Adipocyte (in vitro differentiated cells): ENCODE measurements around the gene CAMTA1.
"Not testable (repeated sequence)": the region's sequence is repeated elsewhere in the genome, so short reads cannot be mapped to it uniquely, and the experiment has no call there.

Experiments
- DNase-seq: peaks from one replicate; pipeline ENCODE4 v3.0.0-alpha.2; 2015; ENCODE audit warnings: low read depth
- H3K27me3 ChIP-seq: replicated peaks from 2 replicates; pipeline ENCODE4 v1.7.0; 2013; ENCODE audit warnings: mild to moderate bottlenecking, low read length, moderate library complexity; ENCODE audit not compliant: control insufficient read depth, insufficient read depth
- H3K36me3 ChIP-seq: 2 replicates; pipeline ENCODE4 v1.7.0; 2013; ENCODE audit warnings: low read length, mild to moderate bottlenecking, moderate library complexity; ENCODE audit not compliant: control insufficient read depth, insufficient read depth, severe bottlenecking
- H3K4me1 ChIP-seq: 2 replicates; pipeline ENCODE4 v1.7.0; 2013; ENCODE audit warnings: mild to moderate bottlenecking, low read length, moderate library complexity; ENCODE audit not compliant: control insufficient read depth, insufficient read depth
- H3K4me3 ChIP-seq: 2 replicates; pipeline ENCODE4 v1.7.0; 2013; ENCODE audit warnings: mild to moderate bottlenecking, low read length, moderate library complexity
- H3K9ac ChIP-seq: 2 replicates; pipeline ENCODE4 v1.7.0; 2013; ENCODE audit warnings: mild to moderate bottlenecking, low read length, moderate library complexity
- H3K9me3 ChIP-seq: 2 replicates; pipeline ENCODE4 v1.7.0; 2013; ENCODE audit warnings: mild to moderate bottlenecking, low read length, moderate library complexity; ENCODE audit not compliant: control insufficient read depth

CAMTA1 gene

DNA sequence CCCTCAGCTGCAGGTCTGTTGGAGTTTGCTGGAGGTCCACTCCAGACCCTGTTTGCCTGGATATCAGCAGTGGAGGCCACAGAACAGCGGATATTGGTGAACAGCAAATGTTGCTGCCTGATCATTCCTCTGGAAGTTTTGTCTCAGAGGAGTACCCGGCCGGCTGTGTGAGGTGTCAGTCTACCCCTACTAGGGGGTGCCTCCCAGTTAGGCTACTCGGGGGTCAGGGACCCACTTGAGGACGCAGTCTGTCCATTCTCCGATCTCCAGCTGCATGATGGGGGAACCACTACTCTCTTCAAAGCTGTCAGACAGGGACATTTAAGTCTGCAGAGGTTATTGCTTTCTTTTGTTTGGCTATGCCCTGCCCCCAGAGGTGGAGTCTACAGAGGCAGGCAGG lies 819.7 kb downstream of the CAMTA1 start:
- not testable (repeated sequence) for H3K4me1 ChIP-seq, H3K4me3 ChIP-seq, H3K9me3 ChIP-seq, H3K36me3 ChIP-seq, DNase-seq, H3K9ac ChIP-seq
- H3K27me3 ChIP-seq: peaks cover 25% of the 10 kb centered on the region

DNA sequence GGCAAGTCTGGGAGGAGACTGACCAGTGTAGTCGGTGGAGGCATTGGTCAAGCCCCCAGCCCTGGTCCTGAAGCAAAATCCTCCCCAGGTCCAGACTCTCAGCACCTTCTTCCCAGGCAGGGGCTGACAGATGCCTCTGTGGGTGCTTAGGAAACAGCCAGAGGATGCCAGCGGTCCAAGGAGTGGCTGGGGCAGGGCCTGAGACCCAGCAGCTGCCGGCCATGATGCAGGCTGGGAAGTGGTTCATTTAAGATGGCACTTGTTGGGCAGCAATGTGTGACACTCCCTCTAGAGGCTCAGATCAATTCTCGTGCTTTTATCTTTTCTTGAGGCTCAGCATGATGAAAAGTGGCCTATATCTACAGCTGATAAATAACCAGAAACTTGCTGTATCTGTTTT lies 820.8 kb downstream of the CAMTA1 start:
- no peak for DNase-seq
- Histone ChIP-seq H3K4me1 (no peaks in the 10 kb centered on the region), H3K36me3 (no peaks in the 10 kb centered on the region), H3K9ac (no peak overlapping the region), H3K9me3 (peaks cover 3% of the 10 kb centered on the region), H3K27me3 (peaks cover 30% of the 10 kb centered on the region), H3K4me3 (no peak overlapping the region)

DNA sequence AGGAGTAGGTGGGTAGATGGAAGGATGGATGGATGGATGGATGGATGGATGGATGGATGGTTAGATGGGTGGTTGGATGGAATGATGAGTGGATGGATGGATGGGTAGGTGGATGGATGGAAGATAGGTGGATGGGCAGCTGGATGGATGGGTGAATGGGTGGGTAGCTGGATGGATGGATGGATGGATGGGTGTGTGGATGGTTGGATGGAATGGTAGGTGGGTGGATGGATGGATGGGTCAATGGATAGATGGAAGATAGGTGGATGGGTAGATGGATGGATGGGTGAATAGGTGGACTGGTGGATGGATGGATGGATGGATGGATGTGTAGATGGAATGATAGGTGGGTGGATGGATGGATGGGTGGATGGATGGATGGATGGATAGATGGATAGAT lies 821.8 kb downstream of the CAMTA1 start:
- peaks cover 37% of the 10 kb centered on the region for H3K27me3 ChIP-seq
- H3K9me3 ChIP-seq: peaks cover 7% of the 10 kb centered on the region
- H3K4me3 ChIP-seq: no peak overlapping the region
- H3K4me1 ChIP-seq: no peaks in the 10 kb centered on the region
- DNase-seq: no peak
- no peak overlapping the region for H3K9ac ChIP-seq
- no peaks in the 10 kb centered on the region for H3K36me3 ChIP-seq

DNA sequence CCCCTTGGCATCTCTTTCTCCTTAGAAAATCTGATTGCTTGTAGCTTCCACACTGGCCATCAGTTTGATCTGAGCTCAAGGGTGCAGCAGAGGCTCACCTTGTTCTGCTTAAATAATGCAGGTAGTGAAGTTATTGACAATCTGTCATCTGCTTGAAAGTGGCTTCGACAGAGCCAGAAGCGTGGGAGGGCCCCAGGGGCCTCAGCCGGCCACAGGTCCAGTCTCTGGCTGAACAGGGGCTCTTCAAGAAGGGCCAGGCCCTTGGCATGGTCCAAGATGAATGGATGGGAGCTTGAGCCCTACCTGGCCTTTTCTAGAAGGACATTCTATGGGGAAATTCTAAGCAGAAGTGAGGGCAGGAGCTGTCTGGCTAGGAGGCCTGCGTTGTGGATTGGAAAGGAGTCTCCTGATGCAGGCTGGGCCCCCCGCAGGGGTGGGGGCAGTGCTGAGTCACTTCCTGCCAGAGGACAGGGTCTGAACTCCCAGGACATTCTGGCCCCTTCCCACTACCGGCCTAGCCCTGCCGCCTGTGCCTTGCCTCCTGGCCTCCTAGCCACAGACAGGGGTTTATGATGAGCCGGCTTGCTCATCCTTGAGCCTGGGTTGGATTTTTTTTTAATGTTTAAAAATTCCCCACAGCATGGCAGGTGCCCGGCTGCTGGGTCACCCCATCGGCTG lies 823.5 kb downstream of the CAMTA1 start:
- H3K4me1 ChIP-seq: no peaks in the 10 kb centered on the region
- H3K27me3 ChIP-seq: peaks cover 37% of the 10 kb centered on the region
- DNase-seq: no peak
- peaks cover 8% of the 10 kb centered on the region for H3K9me3 ChIP-seq
- H3K9ac ChIP-seq: no peak overlapping the region
- H3K36me3 ChIP-seq: no peaks in the 10 kb centered on the region
- H3K4me3 ChIP-seq: no peak overlapping the region

DNA sequence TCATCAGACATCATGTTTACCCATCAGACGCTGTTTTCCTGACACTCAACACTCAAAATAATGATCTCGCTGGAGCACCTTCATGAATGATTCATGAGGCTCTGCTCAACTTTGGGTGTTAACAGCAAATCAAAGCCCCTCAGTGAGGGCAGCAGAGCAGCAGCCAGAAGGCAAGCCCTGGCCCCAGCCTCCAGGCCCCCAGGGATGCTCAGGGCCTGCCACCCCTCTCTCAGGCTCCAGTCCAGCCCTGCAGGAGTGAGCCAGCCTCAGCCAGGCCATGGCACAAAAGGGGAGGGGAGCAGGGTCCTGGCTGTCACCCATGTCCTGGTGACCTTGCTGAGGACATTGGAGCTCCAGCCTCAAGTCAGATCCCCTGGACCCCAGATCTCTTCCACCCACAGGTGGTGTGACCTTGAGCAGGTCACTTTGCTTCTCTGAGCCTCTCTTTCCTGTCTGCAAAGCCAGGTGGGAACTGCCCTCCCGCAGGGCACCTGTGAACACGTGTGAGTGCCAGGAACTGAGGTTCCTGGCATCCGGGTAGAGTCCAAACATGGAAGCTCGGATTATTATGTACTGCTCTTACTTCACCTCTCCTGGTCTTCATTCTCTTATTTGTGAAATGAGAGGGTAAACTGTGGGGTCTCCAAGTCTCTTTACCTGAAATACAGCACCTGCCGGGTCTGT lies 824.2 kb downstream of the CAMTA1 start:
- no peaks in the 10 kb centered on the region for H3K36me3 ChIP-seq
- no peak for DNase-seq
- peaks cover 8% of the 10 kb centered on the region for H3K9me3 ChIP-seq
- H3K9ac ChIP-seq: no peak overlapping the region
- H3K4me1 ChIP-seq: no peaks in the 10 kb centered on the region
- H3K27me3 ChIP-seq: peaks cover 37% of the 10 kb centered on the region
- H3K4me3 ChIP-seq: no peak overlapping the region

DNA sequence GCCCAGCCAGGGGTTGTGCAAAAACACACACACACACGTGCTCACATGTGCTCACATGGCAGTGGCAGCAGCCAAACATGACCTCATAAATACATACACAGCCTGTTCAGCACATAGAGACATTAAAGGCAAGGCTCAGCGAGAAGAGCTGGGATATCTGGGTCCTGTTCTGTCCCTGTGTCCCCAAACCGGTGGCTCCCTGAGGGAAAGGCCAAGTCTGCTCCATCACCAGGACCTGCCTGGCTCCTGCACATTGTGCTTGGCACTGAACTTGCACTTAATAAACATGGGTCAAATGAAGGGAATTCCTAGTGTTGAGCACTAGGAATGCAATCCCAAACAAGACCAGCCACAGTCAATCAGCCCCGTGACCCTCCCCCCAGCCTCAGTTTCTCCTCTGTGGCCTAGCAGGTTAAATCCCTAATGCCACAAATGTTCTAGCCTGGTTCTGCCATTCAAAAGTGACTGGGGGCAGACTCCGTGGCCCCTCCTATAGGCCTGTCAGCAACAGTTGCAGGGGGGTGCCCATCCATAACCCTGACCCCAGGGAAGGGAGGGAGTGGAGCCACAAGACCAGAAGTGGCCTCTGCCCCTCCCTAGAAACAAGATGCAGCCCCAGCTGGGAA lies 825.0 kb downstream of the CAMTA1 start:
- Histone ChIP-seq H3K4me1 (no peaks in the 10 kb centered on the region), H3K27me3 (peaks cover 37% of the 10 kb centered on the region), H3K9ac (no peak overlapping the region), H3K36me3 (no peaks in the 10 kb centered on the region), H3K4me3 (no peak overlapping the region), H3K9me3 (peaks cover 8% of the 10 kb centered on the region)
- DNase-seq: no peak

DNA sequence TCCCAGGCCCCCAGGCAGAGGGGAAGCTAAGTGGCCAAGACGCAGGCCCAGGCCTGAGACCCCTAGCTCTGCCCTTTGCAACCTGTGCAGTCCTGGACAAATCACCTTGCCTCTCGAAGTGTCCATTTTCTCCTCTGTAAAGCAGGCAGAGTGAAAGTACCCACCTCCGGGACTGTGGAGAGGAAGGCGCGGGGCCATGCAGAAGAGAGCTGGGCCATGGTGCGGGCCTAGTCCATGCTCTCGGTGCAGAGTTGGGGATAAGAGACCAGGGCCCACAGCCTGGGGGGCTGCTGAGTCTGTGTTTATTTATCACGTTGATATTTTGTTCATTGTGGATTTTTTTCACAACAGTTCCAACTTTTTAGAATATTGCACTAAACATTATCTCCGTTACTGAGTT lies 825.7 kb downstream of the CAMTA1 start:
- peaks cover 8% of the 10 kb centered on the region for H3K9me3 ChIP-seq
- no peaks in the 10 kb centered on the region for H3K36me3 ChIP-seq
- H3K9ac ChIP-seq: no peak overlapping the region
- H3K4me3 ChIP-seq: no peak overlapping the region
- no peaks in the 10 kb centered on the region for H3K4me1 ChIP-seq
- DNase-seq: no peak
- H3K27me3 ChIP-seq: peaks cover 37% of the 10 kb centered on the region

DNA sequence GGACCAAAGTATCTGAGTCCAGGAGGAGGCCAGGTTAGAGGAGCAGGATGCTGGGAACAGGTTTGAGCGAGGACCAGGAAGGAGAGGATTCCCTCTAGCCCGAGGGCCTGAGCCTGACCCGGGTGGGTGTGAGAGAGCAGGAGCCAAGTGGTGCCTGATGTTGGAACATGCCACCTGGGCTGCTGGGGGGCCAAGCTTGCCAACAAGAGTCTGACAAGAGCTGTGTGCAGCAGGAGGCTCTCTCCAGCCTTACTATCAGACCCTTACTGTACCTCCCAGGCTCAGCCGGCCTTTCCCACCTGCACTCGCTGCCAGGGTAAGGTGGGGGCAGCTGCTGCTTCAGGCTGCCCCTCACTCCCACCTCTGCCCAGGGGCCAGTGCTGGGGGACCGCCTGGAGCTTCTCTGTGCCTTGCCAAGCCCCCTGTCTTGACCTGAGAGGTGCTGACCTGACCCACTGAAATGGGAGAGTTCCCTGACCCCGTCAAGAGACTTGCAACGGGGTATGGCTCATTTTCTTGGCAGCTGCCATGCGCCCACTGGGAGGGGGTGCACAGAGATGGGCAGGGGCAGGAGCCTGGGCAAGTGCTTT lies 826.3 kb downstream of the CAMTA1 start:
- Histone ChIP-seq H3K4me3 (no peak overlapping the region), H3K36me3 (no peaks in the 10 kb centered on the region), H3K9me3 (peaks cover 5% of the 10 kb centered on the region), H3K27me3 (peaks cover 37% of the 10 kb centered on the region), H3K4me1 (no peaks in the 10 kb centered on the region), H3K9ac (no peak overlapping the region)
- no peak for DNase-seq

DNA sequence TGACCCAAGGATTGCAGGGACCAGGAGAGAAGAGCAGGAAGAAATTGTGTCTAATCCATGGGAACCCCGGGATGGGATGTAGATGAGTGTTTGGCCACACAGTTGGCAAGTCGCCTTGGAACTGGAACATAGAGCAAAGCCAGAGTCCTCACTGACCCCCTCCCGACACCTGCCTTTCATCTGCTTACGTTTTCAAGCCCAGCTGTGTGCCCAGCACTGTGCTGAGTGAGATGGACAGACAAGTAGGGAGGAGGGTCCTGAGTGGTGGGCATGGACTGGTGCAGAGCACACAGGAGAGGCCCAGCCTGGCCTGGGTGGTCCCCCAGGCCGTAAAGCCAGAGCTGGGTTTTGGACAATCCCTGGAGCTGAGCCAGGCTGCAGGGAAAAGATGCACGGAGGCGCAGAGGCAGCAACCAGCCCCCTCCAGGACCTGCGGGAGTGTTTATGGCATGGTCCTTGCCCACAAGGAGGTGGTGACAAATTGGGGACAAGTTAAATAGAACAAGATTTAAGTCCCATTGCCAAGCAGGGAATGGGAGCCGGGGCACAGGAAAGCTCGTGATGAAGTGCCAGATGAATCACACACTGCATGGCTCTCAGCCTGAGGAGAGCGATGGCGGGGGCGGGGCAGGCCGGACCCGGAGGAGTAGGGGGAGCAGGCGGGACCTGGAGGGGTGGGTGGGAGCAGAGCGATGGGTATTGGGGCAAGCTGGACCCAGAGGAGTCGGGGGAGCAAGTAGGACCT lies 828.0 kb downstream of the CAMTA1 start:
- peaks cover 20% of the 10 kb centered on the region for H3K27me3 ChIP-seq
- H3K4me3 ChIP-seq: no peak overlapping the region
- DNase-seq: no peak
- no peaks in the 10 kb centered on the region for H3K4me1 ChIP-seq
- no peaks in the 10 kb centered on the region for H3K36me3 ChIP-seq
- no peak overlapping the region for H3K9ac ChIP-seq
- peaks cover 5% of the 10 kb centered on the region for H3K9me3 ChIP-seq

DNA sequence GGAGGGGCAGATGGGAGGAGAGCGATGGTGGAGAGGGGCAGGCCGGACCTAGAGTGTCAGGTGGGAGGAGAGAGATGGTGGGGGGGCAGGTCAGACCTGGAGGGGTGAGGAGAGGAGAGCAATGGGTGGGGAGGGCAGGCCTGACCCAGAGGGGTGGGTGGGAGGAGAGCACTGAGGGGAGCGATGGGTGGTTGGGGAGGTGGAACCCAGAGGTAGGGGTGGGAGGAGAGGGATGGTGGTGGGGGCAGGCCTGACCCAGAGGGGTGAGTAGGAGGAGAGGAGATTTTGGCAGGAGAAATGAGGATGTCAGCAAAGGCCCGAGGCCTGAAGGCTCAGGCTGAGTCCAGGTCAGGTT lies 828.6 kb downstream of the CAMTA1 start:
- Histone ChIP-seq H3K4me1 (no peaks in the 10 kb centered on the region), H3K9me3 (peaks cover 5% of the 10 kb centered on the region), H3K27me3 (peaks cover 17% of the 10 kb centered on the region), H3K9ac (no peak overlapping the region), H3K4me3 (no peak overlapping the region), H3K36me3 (no peaks in the 10 kb centered on the region)
- DNase-seq: no peak

DNA sequence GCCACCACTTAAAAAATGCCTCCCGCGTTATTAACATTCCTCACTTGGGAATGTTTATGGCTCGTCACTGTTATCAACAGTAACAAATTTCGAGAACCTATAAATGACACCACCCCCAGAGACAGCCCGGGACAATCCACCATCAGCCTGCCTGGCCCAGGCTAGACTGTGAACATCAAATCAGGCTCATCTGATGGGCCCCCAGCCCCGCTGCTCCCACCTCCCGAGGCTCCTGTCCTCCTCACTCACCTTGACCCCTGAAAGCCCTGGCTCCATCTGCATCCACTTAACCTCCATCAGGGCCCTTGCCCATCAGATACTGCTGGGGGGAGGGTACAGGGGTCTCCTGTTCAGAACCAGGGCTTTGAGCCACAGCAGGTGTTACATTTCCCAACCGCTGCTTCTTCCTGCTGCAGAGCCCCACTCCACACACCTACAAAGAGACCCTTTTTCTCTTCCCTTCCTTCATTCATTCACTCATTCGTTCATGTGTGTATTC lies 829.4 kb downstream of the CAMTA1 start:
- no peak for DNase-seq
- no peak overlapping the region for H3K4me3 ChIP-seq
- no peak overlapping the region for H3K9ac ChIP-seq
- peaks cover 17% of the 10 kb centered on the region for H3K27me3 ChIP-seq
- H3K36me3 ChIP-seq: no peaks in the 10 kb centered on the region
- H3K4me1 ChIP-seq: no peaks in the 10 kb centered on the region
- peaks cover 5% of the 10 kb centered on the region for H3K9me3 ChIP-seq
